ENCODE data around the gene UTP25.
"Not testable (repeated sequence)": the region's sequence is repeated elsewhere in the genome, so short reads cannot be mapped to it uniquely, and the experiment has no call there.

Gene UTP25

GRCh38 chr1:209786146-209786545, 41.6 kb upstream of the UTP25 start:
- H3K4me3 ChIP-seq (ENCODE audit: low read length), result no peak overlapping the region
- TF ChIP-seq CTCF (conservative IDR thresholded peaks at IDR 0.05; ENCODE audit: low read depth, low read length), result no peak
- no peak for DNase-seq (ENCODE audit: low read depth)

- no peak for DNase-seq (ENCODE audit: low read depth)
- TF ChIP-seq CTCF (conservative IDR thresholded peaks at IDR 0.05; ENCODE audit: low read depth, low read length), result no peak
- no peak overlapping the region for H3K4me3 ChIP-seq (ENCODE audit: low read length)
Observed at GRCh38 chr1:209787551-209787950, 40.2 kb upstream of the UTP25 start.

- DNase-seq (ENCODE audit: low read depth), result no peak
- no peak overlapping the region for H3K4me3 ChIP-seq (ENCODE audit: low read length)
- TF ChIP-seq CTCF (conservative IDR thresholded peaks at IDR 0.05; ENCODE audit: low read depth, low read length), result no peak
Observed at GRCh38 chr1:209789245-209789644, 38.5 kb upstream of the UTP25 start.

DNA sequence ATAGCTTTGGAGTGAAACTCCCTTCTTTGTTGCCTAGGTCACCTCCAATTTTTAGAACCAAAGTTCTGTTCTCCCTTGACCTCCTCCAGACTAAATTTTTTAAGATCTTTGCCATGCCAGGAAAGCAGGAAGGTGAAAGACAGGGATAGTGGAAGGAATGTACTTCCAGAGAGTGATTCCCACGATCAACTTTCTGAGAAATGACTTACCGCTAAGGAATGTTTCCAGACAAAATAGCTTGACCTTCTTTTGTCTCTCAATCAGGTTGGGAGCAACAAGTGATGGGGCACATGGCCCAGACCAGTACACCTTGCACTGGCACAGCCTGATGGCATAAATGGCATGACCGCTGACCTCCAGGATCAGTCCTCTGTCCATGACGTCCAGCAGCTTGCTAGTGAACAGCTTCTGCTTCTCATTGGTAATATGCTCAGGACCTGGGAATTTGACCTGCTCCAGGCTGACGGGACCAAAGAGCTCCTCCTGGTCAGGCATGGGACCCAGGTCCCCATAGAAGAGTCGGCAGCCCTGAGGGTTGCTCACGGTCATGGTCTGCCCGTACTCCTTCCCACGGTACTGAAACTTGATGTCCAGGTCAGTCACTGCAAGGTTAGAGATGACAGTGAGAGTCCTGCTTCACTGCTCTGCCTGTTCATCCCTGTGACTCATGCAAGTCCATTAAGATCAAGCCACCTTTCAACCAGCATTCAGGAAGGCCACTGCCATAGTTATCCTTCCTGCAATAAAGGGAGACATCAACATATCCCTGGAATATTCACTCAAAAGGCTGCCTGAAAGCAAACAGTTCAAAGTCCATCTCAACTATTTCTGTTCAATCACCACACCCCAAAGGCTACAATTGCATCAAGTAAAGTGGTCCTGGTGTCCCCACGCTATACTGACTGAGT, 37.2 kb upstream of the UTP25 start:
- H3K4me3 ChIP-seq (ENCODE audit: low read length), result no peak overlapping the region
- DNase-seq (ENCODE audit: low read depth), result no peak
- TF ChIP-seq CTCF (conservative IDR thresholded peaks at IDR 0.05; ENCODE audit: low read depth, low read length), result no peak

DNA sequence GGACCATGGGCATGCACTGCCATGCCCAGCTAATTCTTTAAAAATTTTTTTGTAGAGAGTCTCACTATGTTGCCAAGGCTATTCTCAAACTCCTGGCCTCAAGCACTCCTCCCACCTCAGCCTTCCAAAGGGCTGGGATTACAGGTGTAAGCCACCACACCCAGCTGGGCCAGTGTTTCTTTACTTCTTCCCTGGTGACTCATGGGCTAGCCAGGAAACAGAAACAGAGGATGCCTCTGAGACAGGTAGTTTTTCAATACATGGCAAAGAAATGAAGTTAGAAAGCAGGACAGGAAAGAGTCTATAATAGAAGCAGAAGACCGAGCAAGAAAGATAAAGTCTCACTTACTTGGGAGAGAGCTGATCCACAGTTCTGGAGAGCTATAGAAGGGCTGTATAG, 35.9 kb upstream of the UTP25 start:
- TF ChIP-seq CTCF (conservative IDR thresholded peaks at IDR 0.05; ENCODE audit: low read depth, low read length), result no peak
- no peak for DNase-seq (ENCODE audit: low read depth)
- no peak overlapping the region for H3K4me3 ChIP-seq (ENCODE audit: low read length)

- DNase-seq (ENCODE audit: low read depth); H3K4me3 ChIP-seq (ENCODE audit: low read length): not testable (repeated sequence)
Observed at GRCh38 chr1:209793711-209794110, 34.1 kb upstream of the UTP25 start.

DNA sequence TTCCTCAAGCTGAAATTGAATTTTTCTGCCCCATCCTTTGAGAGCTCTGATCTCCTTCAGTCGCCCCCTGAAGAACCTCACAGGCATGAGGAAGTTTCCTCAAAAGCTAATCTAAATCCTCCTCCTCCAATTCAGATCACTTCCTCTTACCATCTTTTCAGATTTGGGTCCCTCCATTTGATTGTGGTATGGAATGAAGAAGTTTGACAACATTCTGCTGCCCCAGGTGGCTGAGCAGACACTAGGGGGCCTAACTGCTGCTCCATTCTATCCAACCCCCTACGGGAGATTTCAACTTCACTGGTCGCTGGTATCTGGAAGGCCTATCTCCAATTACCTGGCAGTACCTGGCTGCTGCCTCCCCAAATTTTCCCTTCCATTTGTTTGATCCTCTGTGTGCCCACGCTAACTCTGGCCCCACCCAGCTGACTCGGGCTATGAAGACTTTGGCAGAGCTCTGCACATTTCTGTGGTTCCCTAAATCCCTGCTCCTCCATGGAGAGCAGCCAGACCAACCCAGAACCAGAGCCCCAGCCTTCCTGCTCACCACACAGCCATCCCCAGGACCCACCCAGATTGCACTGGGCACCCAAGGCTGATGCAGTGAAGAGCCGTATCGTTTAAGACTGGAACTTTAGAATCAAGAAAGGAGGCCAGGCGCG, 29.7 kb upstream of the UTP25 start:
- peak; percentile 38 for TF ChIP-seq CTCF (conservative IDR thresholded peaks at IDR 0.05; ENCODE audit: low read depth, low read length)
- H3K4me3 ChIP-seq (ENCODE audit: low read length), result no peak overlapping the region
- DNase-seq (ENCODE audit: low read depth), result no peak

Data from retinal pigment epithelial cell (primary cell).